Measurements from ENCODE around the gene NOTUM. TPM values are rescaled to one million over a fixed set of nuclear protein-coding genes. Genes with fewer than 3 reads are reported as not detected.

NOTUM gene
- total and polyA plus RNA-seq, 4 donors: 0.19 to 5.4 (median 1.6) TPM

DNA sequence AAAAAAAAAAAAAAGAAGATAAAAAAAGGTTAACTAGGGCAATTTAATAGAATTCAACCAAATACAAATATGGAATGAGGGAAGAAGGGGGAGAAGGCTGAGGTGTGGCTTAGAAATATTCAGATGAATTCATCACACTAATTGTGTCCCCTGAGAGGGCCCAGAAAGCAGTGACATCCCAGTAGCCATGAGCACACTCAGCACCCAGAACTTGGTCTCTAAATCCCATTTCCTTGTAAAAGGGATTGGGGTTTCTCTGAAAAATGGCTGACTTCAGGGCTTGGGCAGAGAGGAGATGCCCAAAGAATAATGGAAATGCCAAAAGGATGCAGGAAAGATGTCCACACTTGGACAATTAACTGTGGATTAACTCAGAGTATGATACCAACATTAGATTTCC, 12.4 kb upstream of the NOTUM start:
- Histone ChIP-seq H3K27ac (ENCODE audit: low read depth in 1 of 2, low read length in 2 of 2) (no peak overlapping the region), H3K27me3 (ENCODE audit: control insufficient read depth in 4 of 4, insufficient read depth in 4 of 4, low read length in 3 of 4) (no peaks in the 10 kb centered on the region), H3K9me3 (ENCODE audit: control insufficient read depth in 4 of 4, low read length in 3 of 4) (peaks cover 0 to 2% (median 0%) of the 10 kb centered on the region in 4 donors), H3K9ac (ENCODE audit: low read depth in 1 of 2, low read length in 2 of 2) (no peak overlapping the region), H3K36me3 (ENCODE audit: control insufficient read depth in 4 of 4, insufficient read depth in 3 of 4, low read depth in 1 of 4, low read length in 3 of 4) (no peaks in the 10 kb centered on the region), H3K4me1 (ENCODE audit: control insufficient read depth in 4 of 4, insufficient read depth in 4 of 4, low read length in 3 of 4) (peaks cover 3 to 26% (median 11%) of the 10 kb centered on the region in 4 donors), H3K4me3 (ENCODE audit: low read depth in 1 of 3, low read length in 3 of 3) (no peak overlapping the region)
- TF ChIP-seq RXRA (IDR thresholded peaks at IDR 0.05): no peak
- no peak for TF ChIP-seq GABPA (IDR thresholded peaks at IDR 0.05 in 1 of 2, conservative IDR thresholded peaks at IDR 0.05 in 1 of 2)
- TF ChIP-seq, protein P1, sequence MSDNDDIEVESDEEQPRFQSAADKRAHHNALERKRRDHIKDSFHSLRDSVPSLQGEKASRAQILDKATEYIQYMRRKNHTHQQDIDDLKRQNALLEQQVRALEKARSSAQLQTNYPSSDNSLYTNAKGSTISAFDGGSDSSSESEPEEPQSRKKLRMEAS (IDR thresholded peaks at IDR 0.05): no peak
- TF ChIP-seq CTCF (IDR thresholded peaks at IDR 0.05; ENCODE audit: low read depth, low read length, missing input control): no peak
- no peak for TF ChIP-seq RAD21 (IDR thresholded peaks at IDR 0.05)
- TF ChIP-seq EGR1 (IDR thresholded peaks at IDR 0.05; ENCODE audit: low read depth in 2 of 2): no peak
- no peak for TF ChIP-seq HNF4G (IDR thresholded peaks at IDR 0.05)
- TF ChIP-seq HNF4A (conservative IDR thresholded peaks at IDR 0.05): no peak
- TF ChIP-seq FOXA2 (IDR thresholded peaks at IDR 0.05): no peak
- TF ChIP-seq NR2F2 (IDR thresholded peaks at IDR 0.05): no peak
- TF ChIP-seq FOXA1 (IDR thresholded peaks at IDR 0.05): no peak
- TF ChIP-seq REST (IDR thresholded peaks at IDR 0.05): no peak
- no peak for TF ChIP-seq TAF1 (conservative IDR thresholded peaks at IDR 0.05)
- TF ChIP-seq, protein P2, sequence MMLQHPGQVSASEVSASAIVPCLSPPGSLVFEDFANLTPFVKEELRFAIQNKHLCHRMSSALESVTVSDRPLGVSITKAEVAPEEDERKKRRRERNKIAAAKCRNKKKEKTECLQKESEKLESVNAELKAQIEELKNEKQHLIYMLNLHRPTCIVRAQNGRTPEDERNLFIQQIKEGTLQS (IDR thresholded peaks at IDR 0.05): no peak
- TF ChIP-seq JUND (IDR thresholded peaks at IDR 0.05): no peak
- no peak for TF ChIP-seq YY1 (IDR thresholded peaks at IDR 0.05)
- TF ChIP-seq SP1 (IDR thresholded peaks at IDR 0.05): no peak
- DNase-seq (ENCODE audit: low spot score): no peak

- WGBS: 79% methylated on average over 12 of the region's 12 CpGs
- Histone ChIP-seq H3K4me1 (ENCODE audit: control insufficient read depth in 4 of 4, insufficient read depth in 4 of 4, low read length in 3 of 4) (peaks cover 8 to 33% (median 18%) of the 10 kb centered on the region in 4 donors), H3K4me3 (ENCODE audit: low read depth in 1 of 3, low read length in 3 of 3) (no peak overlapping the region), H3K36me3 (ENCODE audit: control insufficient read depth in 4 of 4, insufficient read depth in 3 of 4, low read depth in 1 of 4, low read length in 3 of 4) (no peaks in the 10 kb centered on the region), H3K9ac (ENCODE audit: low read depth in 1 of 2, low read length in 2 of 2) (no peak overlapping the region), H3K27me3 (ENCODE audit: control insufficient read depth in 4 of 4, insufficient read depth in 4 of 4, low read length in 3 of 4) (no peaks in the 10 kb centered on the region), H3K9me3 (ENCODE audit: control insufficient read depth in 4 of 4, low read length in 3 of 4) (peaks cover 0 to 2% (median 0%) of the 10 kb centered on the region in 4 donors), H3K27ac (ENCODE audit: low read depth in 1 of 2, low read length in 2 of 2) (no peak overlapping the region)
- DNase-seq (ENCODE audit: low spot score): no peak
- TF ChIP-seq HNF4A (conservative IDR thresholded peaks at IDR 0.05): peak in 1 of 2 donors; percentile 16
- no peak for TF ChIP-seq CTCF (IDR thresholded peaks at IDR 0.05; ENCODE audit: low read depth, low read length, missing input control)
These were observed 8.1 kb upstream of the NOTUM start for GRCh38 chr17:81968850-81969812.

Measured in liver (tissue), 9 donors.